OCI-LY1 (cell line): ENCODE measurements around the gene DZIP3.

ENCODE experiments used
- H2AFZ ChIP-seq: fragments of 200-600 bp; sonication (generic), shearing (Covaris generic); 2 replicates; pipeline ENCODE4 v1.6.0; 2014; ENCODE audit warnings: antibody characterized with exemption, mild to moderate bottlenecking, low read length
- H3F3A ChIP-seq: fragments of 200-600 bp; sonication (generic), shearing (Covaris generic); 2 replicates; pipeline ENCODE4 v1.6.0; 2014; ENCODE audit warnings: mild to moderate bottlenecking, antibody characterized with exemption, low read length, moderate library complexity; ENCODE audit not compliant: insufficient read depth
- H3K27ac ChIP-seq: fragments of 200-600 bp; sonication (generic); 2 replicates; pipeline ENCODE4 v1.5.1; 2014; ENCODE audit warnings: low read length, mixed run types, mild to moderate bottlenecking, low read depth; ENCODE audit not compliant: poor library complexity, severe bottlenecking
- H3K27me3 ChIP-seq: fragments of 200-600 bp; sonication (generic); 2 replicates; pipeline ENCODE4 v1.6.0; 2014; ENCODE audit warnings: antibody characterized with exemption, mild to moderate bottlenecking, low read length, moderate library complexity; ENCODE audit not compliant: insufficient read depth
- H3K36me3 ChIP-seq: fragments of 200-600 bp; sonication (generic); 2 replicates; pipeline ENCODE4 v1.6.1; 2014; ENCODE audit warnings: mild to moderate bottlenecking, antibody characterized with exemption, low read length, moderate library complexity, mixed read lengths; ENCODE audit not compliant: insufficient read depth
- H3K4me1 ChIP-seq: fragments of 200-600 bp; sonication (generic); 2 replicates; pipeline ENCODE4 v1.5.1; 2014; ENCODE audit warnings: mild to moderate bottlenecking, low read length, moderate library complexity; ENCODE audit not compliant: insufficient read depth, severe bottlenecking
- H3K4me2 ChIP-seq: fragments of 200-600 bp; sonication (generic), shearing (Covaris generic); 2 replicates; pipeline ENCODE4 v1.6.1; 2014; ENCODE audit warnings: low read length
- H3K4me3 ChIP-seq: fragments of 200-600 bp; sonication (generic); 2 replicates; pipeline ENCODE4 v1.5.1; 2014; ENCODE audit warnings: low read length, low read depth, mild to moderate bottlenecking, mixed read lengths; ENCODE audit not compliant: poor library complexity, severe bottlenecking
- H3K79me2 ChIP-seq: fragments of 200-600 bp; shearing (Covaris generic); 2 replicates; pipeline ENCODE4 v1.6.1; 2016; ENCODE audit warnings: mixed run types, low read length, mixed read lengths; ENCODE audit not compliant: insufficient read depth
- H3K9ac ChIP-seq: fragments of 200-600 bp; sonication (generic), shearing (Covaris generic); 2 replicates; pipeline ENCODE4 v1.6.1; 2014; ENCODE audit warnings: mild to moderate bottlenecking, low read length, mixed read lengths
- H3K9me2 ChIP-seq: fragments of 200-600 bp; sonication (generic), shearing (Covaris generic); 2 replicates; pipeline ENCODE4 v1.6.1; 2014; ENCODE audit warnings: low read depth, mild to moderate bottlenecking, low read length, mixed read lengths
- H3K9me3 ChIP-seq: fragments of 200-600 bp; shearing (Covaris generic); 2 replicates; pipeline ENCODE4 v1.6.1; 2014; ENCODE audit warnings: low read length, mixed read lengths
- H4K20me1 ChIP-seq: fragments of 200-600 bp; sonication (generic), shearing (Covaris generic); 2 replicates; pipeline ENCODE4 v1.6.0; 2016; ENCODE audit warnings: mild to moderate bottlenecking, low read length; ENCODE audit not compliant: insufficient read depth
- EZH2 ChIP-seq: fragments of 200-600 bp; sonication (generic), shearing (Covaris generic); IDR thresholded peaks from 2 replicates; pipeline ENCODE4 v1.8.0; 2017; ENCODE audit warnings: borderline replicate concordance, mixed run types, mild to moderate bottlenecking, antibody characterized with exemption, low read length, moderate library complexity, mixed read lengths
- TF ChIP-seq, protein P1 (sequence below): fragments of 200-600 bp; sonication (generic), shearing (Covaris generic); IDR thresholded peaks from 2 replicates; pipeline ENCODE4 v1.5.1; 2017; ENCODE audit warnings: mild to moderate bottlenecking, antibody characterized with exemption, low read length, moderate library complexity, mixed read lengths

The DZIP3 gene

DNA sequence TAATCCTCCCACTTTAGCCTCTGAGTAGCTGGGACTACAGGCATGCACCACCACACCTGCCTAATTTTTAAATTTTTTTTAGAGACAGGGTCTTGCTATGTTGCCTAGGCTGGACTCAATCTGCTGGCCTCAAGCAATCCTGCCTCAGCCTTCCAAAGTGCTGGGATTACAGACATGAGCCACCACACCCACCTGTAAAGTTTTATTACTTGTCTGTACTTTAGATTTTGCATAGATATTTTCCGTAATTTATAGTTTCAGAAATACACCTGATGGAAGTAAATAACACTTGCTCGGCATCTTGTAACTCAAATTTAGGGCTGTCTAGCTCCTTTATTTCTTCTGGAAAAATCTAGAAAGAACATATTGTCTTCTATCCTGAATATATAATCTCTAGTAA is 5.8 kb downstream of the DZIP3 start:
- Histone ChIP-seq H3K9me2 (no peaks in the 10 kb centered on the region), H4K20me1 (no peaks in the 10 kb centered on the region), H3K27me3 (no peaks in the 10 kb centered on the region), H3K36me3 (peaks cover 2% of the 10 kb centered on the region; the same call in 1 of the 2 replicates), H3K4me2 (no peak overlapping the region), H3K27ac (no peak overlapping the region), H3K9me3 (no peaks in the 10 kb centered on the region), H3K9ac (no peak overlapping the region), H3K79me2 (peaks cover 3% of the 10 kb centered on the region), H2AFZ (no peak overlapping the region), H3K4me1 (peaks cover 32% of the 10 kb centered on the region), H3F3A (no peaks in the 10 kb centered on the region), H3K4me3 (no peak overlapping the region)
- TF ChIP-seq, protein P1, sequence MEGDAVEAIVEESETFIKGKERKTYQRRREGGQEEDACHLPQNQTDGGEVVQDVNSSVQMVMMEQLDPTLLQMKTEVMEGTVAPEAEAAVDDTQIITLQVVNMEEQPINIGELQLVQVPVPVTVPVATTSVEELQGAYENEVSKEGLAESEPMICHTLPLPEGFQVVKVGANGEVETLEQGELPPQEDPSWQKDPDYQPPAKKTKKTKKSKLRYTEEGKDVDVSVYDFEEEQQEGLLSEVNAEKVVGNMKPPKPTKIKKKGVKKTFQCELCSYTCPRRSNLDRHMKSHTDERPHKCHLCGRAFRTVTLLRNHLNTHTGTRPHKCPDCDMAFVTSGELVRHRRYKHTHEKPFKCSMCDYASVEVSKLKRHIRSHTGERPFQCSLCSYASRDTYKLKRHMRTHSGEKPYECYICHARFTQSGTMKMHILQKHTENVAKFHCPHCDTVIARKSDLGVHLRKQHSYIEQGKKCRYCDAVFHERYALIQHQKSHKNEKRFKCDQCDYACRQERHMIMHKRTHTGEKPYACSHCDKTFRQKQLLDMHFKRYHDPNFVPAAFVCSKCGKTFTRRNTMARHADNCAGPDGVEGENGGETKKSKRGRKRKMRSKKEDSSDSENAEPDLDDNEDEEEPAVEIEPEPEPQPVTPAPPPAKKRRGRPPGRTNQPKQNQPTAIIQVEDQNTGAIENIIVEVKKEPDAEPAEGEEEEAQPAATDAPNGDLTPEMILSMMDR: no peak
- TF ChIP-seq EZH2: no peak

DNA sequence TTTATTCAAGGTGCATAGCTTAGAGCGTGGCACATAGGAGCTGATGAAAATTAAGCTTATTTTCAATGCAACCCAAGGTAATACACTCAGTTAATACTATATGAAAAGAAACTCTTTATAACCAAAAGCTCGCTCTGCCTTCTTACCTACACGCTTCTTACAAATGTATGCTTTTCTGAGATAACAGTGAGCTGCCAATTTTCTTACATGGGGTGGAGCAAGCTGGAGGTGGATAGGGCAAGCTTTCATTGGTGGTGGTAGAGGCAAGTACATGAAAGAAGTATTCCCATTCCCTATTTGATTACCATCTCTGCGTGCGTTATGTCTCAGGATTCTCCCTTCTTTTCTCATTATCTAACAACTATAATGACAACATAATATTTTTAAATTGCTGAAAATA is 8.9 kb downstream of the DZIP3 start:
- Histone ChIP-seq H3K9ac (no peak overlapping the region), H3K27ac (no peak overlapping the region), H3K9me2 (no peaks in the 10 kb centered on the region), H3K27me3 (no peaks in the 10 kb centered on the region), H3K79me2 (no peaks in the 10 kb centered on the region), H3K4me1 (peaks cover 23% of the 10 kb centered on the region), H3K4me2 (no peak overlapping the region), H4K20me1 (no peaks in the 10 kb centered on the region), H3K4me3 (no peak overlapping the region), H2AFZ (no peak overlapping the region), H3K36me3 (peaks cover 17% of the 10 kb centered on the region), H3K9me3 (0 out of 2 replicates have a peak, but pooled peaks cover 4% of the 10 kb centered on the region), H3F3A (no peaks in the 10 kb centered on the region)
- TF ChIP-seq, protein P1: no peak
- no peak for TF ChIP-seq EZH2

DNA sequence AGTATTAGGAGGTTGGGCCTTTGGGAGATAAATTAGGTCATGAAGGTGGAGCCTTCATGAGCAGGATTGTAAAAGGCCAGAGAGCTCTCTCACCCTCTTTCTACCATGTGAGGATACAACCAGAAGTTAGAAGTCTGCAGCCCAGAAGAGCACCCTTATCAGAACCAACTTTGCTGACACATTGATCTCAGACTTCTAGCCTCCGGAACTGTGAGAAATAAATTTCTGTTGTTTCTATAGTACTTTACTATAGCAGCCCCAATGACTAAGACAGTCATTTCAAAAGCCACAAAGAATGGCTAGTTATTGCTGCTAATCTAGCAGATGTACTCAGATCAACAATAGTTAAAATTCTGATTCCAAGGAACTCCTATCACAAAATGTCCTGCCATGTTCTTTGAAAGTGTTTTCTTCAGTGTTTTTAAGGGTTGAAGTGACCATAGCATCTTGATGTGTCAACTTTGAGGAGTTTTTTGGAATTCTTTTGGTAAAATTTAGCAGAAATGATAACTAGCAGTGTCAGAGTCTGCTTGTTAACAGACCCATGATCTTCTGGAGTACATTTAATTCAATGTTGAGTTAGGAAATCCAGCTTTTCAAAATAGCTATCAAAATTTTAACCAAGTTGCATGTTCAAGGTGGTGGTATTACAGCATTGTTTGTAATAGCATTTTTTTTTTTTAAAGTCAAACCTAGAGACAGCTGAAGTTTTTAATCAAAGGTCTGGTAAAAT is 10.3 kb downstream of the DZIP3 start:
- H4K20me1 ChIP-seq: no peaks in the 10 kb centered on the region
- H3K27ac ChIP-seq: no peak overlapping the region
- 0 out of 2 replicates have a peak, but pooled peaks cover 4% of the 10 kb centered on the region for H3K9me3 ChIP-seq
- peaks cover 17% of the 10 kb centered on the region for H3K36me3 ChIP-seq
- H3K9me2 ChIP-seq: no peaks in the 10 kb centered on the region
- TF ChIP-seq EZH2: no peak
- TF ChIP-seq, protein P1: no peak
- H3K79me2 ChIP-seq: no peaks in the 10 kb centered on the region
- H3K4me1 ChIP-seq: peaks cover 30% of the 10 kb centered on the region
- H3K9ac ChIP-seq: no peak overlapping the region
- no peak overlapping the region for H3K4me2 ChIP-seq
- no peaks in the 10 kb centered on the region for H3K27me3 ChIP-seq
- no peak overlapping the region for H2AFZ ChIP-seq
- H3K4me3 ChIP-seq: no peak overlapping the region
- H3F3A ChIP-seq: no peaks in the 10 kb centered on the region
